Hindlimb muscle (tissue), 1 donor: ENCODE data around the gene NDE1. TPM values are rescaled to one million over a fixed set of nuclear protein-coding genes. Genes with fewer than 3 reads are reported as not detected.
"Not testable (repeated sequence)": the region's sequence is repeated elsewhere in the genome, so short reads cannot be mapped to it uniquely, and the experiment has no call there.

ENCODE experiments used
- DNase-seq: peaks from one replicate; pipeline ENCODE4 v3.0.0-alpha.2; 2013
- polyA plus RNA-seq: library from polyadenylated mRNA; unstranded; fragments of 120-200 nt; gene quantifications from one replicate; pipeline ENCODE4 v1.2.1, GENCODE V29; 2013; ENCODE audit not compliant: insufficient read length

The NDE1 gene
- polyA plus RNA-seq, 1 donor = 23.0 TPM

DNA sequence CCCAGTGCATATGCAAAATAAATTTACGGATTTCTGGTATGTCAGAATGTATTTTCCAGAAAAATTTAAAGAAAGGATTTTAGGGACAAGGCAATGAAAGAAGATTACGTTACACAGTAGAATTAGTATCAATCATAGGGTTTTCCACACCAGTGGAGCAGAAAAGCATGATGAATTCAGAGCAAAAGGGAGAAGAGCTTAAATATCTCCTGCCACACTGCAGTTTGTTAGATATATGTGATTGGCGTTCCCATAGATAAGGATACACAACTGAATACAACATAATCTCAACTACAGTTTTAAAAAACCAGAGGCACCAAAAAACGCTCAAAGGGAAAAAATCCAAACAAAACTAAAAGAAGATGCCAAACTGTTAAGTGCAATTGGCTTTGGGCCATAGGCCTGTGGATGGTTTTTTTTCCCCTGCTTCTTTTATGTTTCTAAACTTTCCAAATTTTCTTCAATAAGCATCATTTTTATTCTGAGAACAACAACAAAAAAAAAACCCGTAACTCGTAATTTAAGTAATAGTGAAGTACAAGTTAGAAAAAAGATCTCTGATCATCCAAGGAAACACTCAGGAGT, 29.3 kb upstream of the NDE1 start:
- no peak for DNase-seq

DNA sequence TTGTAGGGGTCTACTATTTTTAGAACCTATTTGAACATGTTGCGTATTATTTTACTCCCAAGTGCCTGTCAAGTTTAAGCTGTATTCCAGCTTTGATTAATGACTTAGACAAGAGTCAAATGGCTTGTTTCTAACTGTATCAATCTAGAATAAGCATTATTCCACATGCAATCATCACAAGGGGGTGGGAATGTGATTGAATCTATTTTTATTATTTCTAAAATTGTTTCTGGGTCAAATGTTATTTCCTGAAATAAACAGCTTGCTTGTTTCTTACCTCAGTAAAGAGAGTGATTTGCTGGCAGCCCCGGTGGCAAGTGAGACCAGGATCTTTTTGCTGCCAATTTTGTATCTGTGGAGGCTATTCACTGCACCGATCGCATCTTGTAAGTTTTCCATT, 28.6 kb upstream of the NDE1 start:
- no peak for DNase-seq

DNA sequence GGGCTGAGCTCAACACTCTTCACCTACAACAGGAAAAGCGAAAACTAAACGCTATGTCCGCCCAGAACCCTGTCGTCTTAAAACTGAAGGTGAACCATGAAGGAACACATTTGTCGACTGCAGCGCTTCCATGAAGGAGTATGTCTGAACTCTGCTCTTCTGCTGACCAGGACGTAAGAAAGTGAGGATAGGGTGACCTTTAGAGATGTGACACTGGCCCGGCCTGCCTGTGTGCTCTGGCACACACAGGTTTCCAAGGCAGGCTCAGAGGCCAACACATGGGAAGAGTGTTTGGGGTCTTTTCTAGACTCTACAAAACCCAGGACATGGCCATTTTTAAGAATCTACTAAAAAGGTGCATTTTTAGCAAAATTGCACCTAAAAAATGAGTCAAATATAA, 28.2 kb upstream of the NDE1 start:
- no peak for DNase-seq

DNA sequence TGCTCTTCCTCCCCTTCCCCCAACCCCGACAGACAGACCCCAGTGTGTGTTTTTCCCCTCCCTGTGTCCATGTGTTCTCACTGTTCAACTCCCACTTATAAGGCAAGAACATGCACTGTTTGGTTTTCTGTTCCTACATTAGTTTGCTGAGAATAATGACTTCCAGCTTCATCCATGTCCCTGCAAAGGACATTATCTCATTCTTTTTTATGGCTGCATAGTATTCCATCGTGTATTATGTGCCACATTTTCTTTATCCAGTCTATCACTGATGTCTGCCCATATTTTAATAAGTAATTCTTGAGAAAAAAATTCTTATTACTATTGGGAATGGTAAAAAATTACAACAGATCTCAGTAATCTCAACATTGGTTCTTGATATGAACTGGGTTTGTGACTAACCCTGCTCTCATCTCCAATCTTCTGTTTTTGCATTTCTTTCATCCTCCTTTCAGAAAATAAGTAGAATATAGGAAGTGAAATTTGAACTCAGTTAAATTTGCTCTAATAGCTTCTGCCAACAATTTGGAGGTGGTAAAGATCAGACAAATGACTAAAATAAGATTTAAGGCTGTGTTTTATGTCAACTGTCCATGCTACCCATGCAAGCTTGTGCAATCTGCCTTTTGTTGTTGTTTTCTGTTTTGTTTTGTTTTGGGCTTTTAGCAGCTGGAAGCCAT, 18.2 kb upstream of the NDE1 start:
- no peak for DNase-seq

DNA sequence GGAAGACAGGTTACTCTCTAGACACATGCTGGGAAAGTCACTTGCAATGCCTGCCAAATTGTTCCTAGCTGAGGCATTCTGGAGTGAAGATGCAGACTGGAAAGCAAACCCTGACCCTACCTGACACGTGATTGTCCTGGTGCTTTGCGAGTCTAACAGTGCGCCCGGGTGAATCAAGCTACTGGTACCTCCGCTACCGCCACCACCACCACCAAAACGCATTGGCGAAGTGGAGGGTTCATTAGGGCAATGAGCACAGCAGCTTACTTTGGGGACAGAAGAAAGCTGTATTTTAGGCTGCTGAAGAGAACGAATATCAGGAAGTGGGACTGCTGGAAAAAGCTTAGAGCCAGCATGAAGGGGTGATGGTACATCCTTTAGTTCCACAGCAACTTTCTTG, 14.1 kb upstream of the NDE1 start:
- DNase-seq = no peak

DNA sequence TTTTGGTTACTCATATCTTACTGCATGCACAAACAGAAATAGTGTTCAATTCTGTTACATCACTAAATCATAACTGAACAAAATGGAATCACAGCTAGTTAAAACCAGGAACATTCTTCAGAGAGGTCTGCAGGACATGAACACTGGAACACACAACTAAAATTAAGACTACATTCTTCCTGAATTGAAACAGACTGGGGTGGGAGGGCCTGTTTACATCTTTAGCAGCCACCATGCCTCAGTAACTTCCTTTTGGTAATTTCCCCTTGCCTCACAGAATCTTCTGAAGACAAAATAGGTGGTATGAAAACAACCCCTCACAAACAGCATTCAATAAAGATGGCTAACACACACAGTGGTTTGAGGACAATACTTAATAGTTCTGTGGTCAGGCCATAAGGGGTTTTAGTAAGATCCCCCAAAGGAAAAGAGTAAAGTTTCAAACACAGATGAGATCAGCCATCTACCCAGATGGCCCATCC, 13.6 kb upstream of the NDE1 start:
- no peak for DNase-seq

DNA sequence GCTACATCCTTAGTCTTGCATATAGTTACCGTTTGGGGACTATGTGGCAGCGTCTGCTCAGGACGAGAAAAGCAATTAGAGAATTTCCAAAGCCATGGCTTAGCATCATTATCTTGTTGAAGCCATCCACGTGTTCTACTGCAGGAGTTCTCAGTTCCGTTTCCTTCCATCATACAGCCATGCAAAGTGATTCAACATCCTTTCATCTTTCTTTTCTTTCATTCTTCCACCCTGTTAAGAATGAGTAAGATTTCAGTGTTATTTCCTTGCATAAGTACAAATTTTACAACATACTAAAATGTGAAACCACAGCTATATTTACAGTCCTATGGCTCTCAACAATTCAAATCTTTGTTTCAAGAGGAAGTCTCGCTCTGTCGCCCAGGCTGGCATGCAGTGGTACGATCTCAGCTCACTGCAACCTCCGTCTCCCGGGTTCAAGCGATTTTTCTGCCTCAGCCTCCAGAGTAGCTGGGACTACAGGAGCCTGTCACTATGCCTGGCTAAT, 10.9 kb upstream of the NDE1 start:
- DNase-seq = no peak

DNA sequence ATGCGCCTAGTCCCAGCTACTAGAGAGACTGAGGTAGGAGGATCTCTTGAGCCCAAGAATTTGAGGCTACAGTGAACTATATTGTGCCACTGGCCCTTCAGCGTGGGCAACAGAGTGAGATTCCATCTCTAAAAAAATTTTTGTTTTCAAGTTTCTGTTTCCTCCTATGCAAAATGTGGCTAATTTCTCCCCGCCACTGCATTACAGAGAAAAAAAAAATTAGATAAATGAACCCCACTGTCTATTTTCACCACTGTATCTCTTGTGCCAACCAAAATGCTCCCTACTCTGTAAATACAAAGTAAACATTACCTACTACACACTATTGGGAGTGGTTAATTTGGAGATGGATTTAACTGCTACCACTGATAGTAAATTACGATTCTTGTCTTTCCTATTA, 9.1 kb upstream of the NDE1 start:
- DNase-seq = no peak

DNA sequence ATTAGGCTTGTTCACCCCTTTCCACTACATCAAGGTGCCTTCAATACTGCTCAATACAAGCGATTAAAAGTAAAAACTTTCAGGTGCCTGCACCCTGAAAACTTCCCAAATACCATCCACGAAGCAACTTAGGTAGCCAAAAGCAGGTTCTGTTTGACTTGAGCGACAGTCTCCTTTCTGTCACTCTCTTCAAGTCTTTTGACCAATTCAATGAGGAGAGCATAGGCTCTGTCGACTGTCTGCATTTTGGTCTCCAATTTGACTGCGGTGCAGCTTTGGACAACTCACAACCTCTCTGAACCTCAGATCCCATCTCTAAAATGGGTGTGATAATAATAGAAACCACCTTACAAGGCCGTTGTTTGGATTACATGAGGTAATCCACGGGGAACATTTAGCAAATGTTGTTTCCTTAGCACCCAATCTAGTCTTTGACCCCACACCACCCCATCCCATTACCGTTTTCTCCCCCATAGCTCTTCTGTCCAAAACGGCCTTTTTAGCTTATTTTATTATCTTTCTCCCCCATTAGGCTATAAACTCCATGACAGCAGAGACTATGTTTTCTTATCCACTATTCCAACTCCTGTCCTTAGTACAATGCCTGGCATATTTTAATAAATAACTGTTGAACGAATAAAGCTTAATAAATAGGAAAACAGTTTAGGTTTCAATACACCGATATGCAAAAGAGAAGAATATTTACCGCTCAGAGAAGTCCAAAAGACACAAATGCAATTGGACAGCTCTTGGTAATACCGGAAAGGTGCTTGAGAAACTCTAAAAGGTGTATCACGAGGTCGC, 8.1 kb upstream of the NDE1 start:
- no peak for DNase-seq

DNA sequence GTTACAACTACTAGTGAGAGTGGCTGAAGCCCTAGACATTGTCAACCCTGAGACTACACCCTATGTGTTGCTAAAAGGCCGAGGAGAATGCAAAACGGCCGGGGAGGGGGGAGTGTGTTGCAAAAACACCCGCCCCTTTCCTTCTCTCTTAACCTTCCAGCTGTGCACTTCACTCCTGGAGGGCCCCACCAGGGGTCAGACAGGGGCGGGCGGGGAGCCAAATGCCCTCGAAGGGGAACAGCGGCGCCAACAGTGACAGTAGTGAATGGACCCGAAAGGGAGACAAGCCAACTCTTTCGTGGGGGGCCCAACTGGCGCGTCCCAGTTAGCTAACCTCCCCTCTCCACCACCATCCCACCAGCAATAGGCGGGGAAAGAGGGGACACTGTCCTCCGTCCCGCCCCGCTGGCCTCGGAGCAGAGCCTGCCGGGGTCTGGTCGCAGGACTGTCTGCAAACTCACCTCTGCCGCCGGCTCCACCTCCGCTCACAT, 7.4 kb upstream of the NDE1 start:
- DNase-seq = peak; percentile 45

DNA sequence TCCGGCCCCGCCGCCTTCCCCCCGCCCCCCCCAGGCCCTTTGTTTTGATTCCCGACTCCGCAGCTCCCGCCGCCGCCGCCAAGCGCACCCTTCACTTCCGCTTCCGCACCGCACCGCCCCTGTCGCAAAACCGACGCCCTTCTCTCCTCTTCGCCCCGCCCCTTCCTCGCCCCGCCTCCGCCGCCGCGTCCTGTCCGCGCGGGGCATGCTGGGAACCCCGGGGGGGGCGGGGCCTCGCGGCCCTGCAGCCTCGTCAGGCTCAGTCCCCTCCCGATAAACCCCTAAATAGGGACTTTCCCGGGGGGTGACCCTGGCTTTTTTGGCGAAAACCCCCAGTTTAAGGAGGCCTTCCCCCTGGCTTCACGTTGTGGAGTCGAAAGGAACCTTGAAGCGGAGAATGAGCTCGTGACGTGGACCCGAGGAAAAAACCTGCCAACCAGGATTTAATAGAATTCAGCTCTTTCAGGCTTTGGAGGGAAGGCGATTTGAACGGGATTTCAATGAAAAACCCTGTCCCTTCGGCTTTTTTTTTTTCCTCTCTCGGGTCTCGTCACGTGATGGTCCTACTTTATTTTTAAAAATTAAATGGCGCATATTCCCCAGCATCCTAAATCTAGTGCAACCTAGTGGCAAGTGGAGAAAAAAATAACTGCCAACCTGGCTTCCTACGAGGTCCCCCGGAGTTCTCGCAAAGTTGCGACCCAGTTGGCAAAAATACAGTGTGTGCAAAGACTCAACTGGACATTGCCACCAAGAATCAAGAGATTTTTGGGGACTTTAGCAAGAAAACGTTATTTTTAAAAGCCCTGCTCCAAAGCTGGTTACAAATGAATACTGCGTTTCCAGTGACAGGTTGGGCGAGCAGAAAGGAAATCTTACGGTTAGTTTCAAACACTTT, 6.7 kb upstream of the NDE1 start, which contains the start of gene MARF1:
MARF1 (minus strand) TSS at position 107 of the 898 bp plus-strand sequence. CDS start 3,921 bp downstream, outside the sequence.
- peak; percentile 96 for DNase-seq

DNA sequence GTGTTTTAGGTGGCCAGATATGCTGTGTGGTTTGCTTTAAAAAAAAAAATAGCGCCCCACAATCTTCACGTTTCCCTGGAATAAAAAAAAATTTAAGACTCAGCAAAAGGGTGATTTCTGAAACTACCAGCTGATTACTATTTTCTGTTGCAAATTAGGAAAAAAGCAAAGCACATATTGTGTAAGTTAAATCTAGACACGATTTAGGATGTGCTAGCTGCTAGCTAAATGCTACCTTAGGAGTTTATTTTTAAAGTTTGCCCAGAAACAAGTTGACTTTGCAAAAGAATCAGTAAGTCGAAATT, 6.1 kb upstream of the NDE1 start:
- DNase-seq = no peak

DNA sequence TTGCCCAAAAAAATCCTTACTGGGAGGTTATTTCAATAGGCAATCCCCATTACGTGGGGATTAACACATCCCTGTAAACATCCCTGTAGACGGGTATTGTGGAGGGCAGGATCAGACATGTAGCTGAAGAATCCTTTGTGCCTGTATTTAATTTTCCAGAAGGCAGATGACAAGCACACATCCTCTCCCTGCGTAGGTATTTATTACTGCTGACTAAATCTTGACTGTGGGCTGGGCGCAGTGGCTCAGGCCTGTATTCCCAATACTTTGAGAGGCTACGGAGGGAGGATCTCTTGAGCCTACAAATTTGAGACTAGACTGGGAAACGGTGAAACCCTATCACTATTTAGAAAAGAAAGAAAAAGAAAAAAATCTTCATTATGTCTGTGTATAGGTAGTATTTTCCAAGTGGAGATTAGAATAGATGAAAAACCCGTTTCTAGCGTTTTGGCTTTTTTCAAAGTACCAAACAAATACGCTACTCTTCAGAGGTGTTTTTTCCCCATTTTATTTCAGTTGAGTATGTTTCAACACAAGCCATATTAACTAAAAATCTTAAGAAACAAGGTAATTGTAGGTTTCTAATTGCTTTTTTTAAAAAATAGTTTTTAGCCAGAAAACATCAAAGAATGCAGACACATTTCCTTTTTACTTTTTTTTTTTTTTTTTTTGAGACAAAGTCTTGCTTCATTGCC, 5.6 kb upstream of the NDE1 start:
- no peak for DNase-seq

DNA sequence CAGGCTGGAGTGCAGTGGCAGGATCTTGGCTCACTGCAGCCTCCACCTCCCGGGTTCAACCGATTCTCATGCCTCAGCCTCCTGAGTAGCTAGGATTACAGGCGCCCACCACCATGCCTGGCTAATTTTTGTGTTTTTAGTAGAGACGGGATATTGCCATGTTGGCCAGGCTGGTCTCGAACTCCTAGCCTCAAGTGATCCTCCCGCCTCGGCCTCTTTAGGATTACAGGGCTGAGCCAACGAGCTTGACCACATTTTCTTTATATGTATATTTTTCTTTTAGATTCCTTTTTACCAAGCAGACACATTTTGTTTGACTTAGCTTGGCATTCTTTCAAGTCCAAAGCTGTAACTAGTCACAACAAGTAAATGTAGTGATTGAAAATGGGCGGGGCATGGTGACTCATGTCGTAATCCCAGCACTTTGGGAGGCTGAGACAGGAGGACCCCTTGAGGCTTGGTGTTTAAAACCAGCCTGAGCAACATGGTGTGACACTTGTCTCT, 5.0 kb upstream of the NDE1 start:
- DNase-seq = not testable (repeated sequence)

DNA sequence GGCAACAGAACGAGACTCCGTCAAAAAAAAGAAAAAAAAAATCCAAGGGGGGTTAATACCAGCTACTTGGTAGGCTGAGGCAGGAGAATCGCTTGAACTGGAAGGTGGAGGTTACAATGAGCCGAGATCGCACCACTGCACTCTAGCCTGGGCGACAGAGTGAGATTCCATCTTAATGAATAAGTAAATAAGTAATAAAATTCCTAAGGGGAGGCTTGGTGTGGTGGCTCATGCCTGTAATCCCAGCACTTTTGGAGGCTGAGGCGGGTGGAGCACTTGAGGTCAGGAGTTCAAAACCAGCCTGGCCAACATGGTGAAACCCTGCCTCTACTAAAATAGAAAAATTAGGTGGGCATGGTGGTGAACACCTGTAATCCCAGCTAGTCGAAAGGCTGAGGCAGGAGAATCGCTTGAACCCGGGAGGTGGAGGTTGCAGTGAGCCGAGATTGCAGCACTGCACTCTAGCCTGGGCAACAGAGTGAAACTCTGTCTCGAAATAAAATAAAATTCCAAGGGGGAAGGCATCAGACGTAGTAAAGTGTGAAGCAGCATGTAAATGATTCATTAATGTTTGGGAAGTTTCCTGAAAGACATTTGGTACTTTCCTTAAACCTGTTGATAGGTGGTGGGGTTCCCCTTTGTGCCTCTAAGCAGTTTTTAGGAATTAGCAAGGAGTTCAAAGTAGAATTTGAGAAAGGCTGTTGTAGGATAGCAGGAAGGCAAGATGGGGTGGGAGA, 3.3 kb upstream of the NDE1 start:
- not testable (repeated sequence) for DNase-seq

DNA sequence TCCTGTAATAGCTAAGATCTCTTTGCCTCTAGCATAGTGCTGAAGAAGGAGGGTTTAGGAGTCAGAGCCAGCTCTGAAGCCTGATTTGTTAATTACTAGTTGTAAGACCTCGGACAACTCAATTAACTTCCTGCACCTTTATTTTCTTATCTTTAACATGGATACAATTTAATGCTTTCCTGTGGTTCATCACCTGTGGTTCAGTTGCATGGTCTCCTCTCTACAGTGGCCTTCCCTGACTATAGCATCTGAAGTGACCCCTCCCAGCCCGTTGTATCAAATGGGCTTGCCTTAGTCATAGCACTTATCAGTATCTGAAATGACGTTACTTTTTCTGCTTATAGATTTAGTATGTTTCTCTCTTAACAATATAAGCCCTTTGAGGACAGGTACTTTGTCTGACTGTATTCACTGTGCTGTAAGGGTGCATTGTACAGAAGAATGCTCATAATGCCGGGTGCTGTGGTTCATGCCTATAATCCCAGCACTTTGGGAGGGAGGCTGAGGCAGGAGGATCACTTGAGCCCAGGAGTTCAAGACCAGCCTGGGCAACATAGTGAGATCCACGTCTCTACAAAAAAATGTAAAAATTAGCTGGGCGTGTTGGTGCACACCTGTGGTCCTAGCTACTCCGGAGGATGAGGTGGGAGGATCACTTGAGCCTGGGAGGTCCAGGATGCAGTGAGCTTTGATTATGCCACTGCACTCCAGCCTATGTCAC, 2.6 kb upstream of the NDE1 start:
- DNase-seq = no peak

DNA sequence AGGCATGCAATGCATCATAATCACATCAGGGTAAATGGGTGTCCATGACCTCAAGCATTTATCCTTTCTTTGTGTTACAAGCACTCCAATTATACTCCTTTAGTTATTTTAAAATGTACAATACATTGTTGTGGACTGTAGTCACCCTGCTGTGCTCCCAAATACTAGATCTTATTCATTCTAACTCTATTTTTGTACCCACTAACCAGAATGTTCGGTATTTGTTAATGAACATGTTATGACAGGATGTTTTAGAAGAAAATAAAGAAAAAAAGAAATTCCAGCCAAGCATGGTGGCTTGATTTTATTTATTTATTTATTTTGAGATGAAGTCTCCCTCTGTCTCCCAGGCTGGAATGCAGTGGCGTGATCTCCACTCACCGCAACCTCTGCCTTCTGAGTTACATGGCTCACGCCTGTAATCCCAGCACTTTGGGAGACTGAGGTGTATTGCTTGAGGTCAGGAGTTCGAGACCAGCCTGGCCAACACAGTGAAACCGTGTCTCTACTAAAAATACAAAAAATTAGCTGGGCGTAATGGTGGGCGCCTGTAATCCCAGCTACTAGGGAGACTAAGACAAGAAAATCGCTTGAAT, 1.8 kb upstream of the NDE1 start:
- no peak for DNase-seq

DNA sequence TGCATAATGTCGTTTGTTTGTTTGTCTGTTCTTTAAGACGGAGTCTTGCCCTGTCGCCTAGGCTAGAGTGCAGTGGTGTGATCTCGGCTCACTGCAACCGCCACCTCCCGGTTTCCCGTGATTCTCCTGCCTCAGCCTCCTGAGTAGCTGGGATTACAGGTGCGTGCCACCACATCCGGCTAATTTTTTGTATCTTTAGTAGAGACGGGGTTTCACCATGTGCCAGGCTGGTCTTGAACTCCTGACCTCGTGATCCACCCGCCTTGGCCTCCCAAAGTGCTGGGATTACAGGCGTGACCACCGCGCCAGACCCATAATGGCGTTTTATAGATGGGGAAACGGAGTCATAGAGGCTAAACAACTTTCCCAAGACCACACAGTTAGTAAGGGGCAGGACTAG, 734 bp upstream of the NDE1 start:
- DNase-seq = not testable (repeated sequence)

DNA sequence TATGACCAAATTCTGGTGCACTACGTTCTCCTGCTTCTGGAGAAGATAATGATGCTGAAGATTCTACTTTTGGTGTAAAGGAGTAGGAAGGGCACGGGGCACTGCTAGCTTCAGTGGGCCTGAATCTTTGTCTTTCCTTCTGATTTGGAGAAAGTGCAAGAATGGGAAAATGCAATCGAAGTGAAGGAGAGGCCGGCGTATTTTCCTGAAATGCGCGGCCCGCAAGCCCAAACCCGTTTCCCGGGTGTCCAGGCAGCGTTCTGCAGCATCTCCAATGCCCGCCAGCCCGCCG, 372 bp upstream of the NDE1 start:
- no peak for DNase-seq

DNA sequence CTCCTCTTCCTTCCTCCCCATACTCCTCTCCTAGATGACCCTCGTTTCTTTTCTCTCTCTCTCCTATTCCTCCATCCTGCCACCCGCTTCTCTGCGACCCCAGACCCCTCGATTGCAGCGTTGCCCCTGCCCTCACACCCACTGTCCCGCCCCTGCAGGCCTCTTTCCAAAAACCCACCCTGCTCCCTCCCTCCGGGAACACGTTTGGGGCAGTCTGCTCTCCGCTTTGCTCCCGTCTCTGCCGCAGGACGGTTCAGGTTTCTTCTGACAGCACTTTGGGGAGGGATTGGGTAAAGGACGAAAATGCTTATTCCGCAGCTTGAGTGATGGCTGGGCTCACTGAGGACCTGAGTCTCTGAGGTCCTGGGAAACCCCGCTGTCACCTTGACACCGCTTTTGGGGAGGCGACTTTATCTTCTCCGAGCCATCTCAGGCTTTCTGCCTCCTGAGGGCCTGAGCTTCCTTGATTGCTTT, 690 bp downstream of the NDE1 start:
- DNase-seq = peak; percentile 34
